Ramos (cell line): Measurements from ENCODE around the gene TCAIM.

Experiments used
- in situ Hi-C: fragments of 300-500 bp; cut with MboI; formaldehyde crosslinking; loops from one replicate; pipeline ENCODE4 v1.14.3; 2022; ENCODE audit warnings: low sequenced_read_pairs; ENCODE audit not compliant: unreplicated experiment

Gene TCAIM

GRCh38 chr3:44439499-44440295 lies 101.1 kb downstream of the TCAIM start:
- in situ Hi-C loops, result no loop called here

- in situ Hi-C loops, result no loop called here
These were observed 104.2 kb downstream of the TCAIM start for GRCh38 chr3:44442596-44443309.

GRCh38 chr3:44444437-44444836 lies 105.9 kb downstream of the TCAIM start:
- in situ Hi-C loops, result no loop called here

GRCh38 chr3:44444896-44445691 lies 106.5 kb downstream of the TCAIM start:
- in situ Hi-C loops, result no loop called here

GRCh38 chr3:44445786-44446185 lies 107.2 kb downstream of the TCAIM start:
- in situ Hi-C loops, result no loop called here

GRCh38 chr3:44446929-44447328 lies 108.4 kb downstream of the TCAIM start:
- in situ Hi-C loops, result no loop called here

GRCh38 chr3:44451441-44451840 lies 112.9 kb downstream of the TCAIM start:
- in situ Hi-C loops, result no loop called here

GRCh38 chr3:44454258-44454657 lies 115.7 kb downstream of the TCAIM start:
- in situ Hi-C loops, result no loop called here

GRCh38 chr3:44455318-44455717 lies 116.8 kb downstream of the TCAIM start:
- in situ Hi-C loops, result no loop called here
